Activated CD8-positive, alpha-beta T cell treated with anti-CD3 and anti-CD28 coated beads for 36 hours (primary cell): ENCODE measurements around the gene DNAH6. TPM values are rescaled to one million over a fixed set of nuclear protein-coding genes. Genes with fewer than 3 reads are reported as not detected.

Experiments used
- ATAC-seq: fragments of 200-7000 bp; cut with Tn5 transposase; one replicate; pipeline ENCODE4 v1.10.0; 2021; ENCODE audit warnings: mild to moderate bottlenecking, moderate library complexity
- CTCF ChIA-PET: fragments of 350-600 bp; sonication (Branson Sonifier 250); formaldehyde crosslinking; loops from one replicate; lab custom pipeline; 2021; ENCODE audit warnings: antibody characterized with exemption; lab: Charles Lee
- POLR2A ChIA-PET: fragments of 350-600 bp; sonication (Branson Sonifier 250); formaldehyde crosslinking; loops from one replicate; lab custom pipeline; 2021; ENCODE audit warnings: antibody characterized with exemption; lab: Charles Lee
- DNase-seq: peaks from one replicate; pipeline ENCODE4 v3.0.0-alpha.2; 2020
- H3K27ac Mint-ChIP-seq: one replicate; pipeline ENCODE4 v1.8.0; 2021; ENCODE audit warnings: mild to moderate bottlenecking, mixed read lengths
- H3K27me3 Mint-ChIP-seq: one replicate; pipeline ENCODE4 v1.8.0; 2021; ENCODE audit warnings: mixed read lengths
- H3K36me3 Mint-ChIP-seq: one replicate; pipeline ENCODE4 v1.8.0; 2021; ENCODE audit warnings: low read depth, mixed read lengths
- H3K4me1 Mint-ChIP-seq: one replicate; pipeline ENCODE4 v1.8.0; 2021; ENCODE audit warnings: low read depth, mixed read lengths
- H3K4me3 Mint-ChIP-seq: one replicate; pipeline ENCODE4 v1.8.0; 2021; ENCODE audit warnings: mild to moderate bottlenecking, moderate library complexity, mixed read lengths
- H3K9me3 Mint-ChIP-seq: one replicate; pipeline ENCODE4 v1.8.0; 2021; ENCODE audit warnings: mixed read lengths
- CTCF ChIP-seq: fragments of 200-600 bp; IDR thresholded peaks from one replicate; pipeline ENCODE4 v1.8.0; 2022; ENCODE audit warnings: antibody characterized with exemption, mild to moderate bottlenecking
- intact Hi-C: fragments of 100-400 bp; cut with micrococcal nuclease; formaldehyde crosslinking; loops from one replicate; pipeline ENCODE4 v1.10.0; 2022
- total RNA-seq, 2 experiments: library from RNA; stranded (reverse); gene quantifications; one replicate each; pipeline ENCODE4 v1.2.3, GENCODE V29; 2021

DNAH6 gene
- total RNA-seq, 2 experiments from 2014 or later, result 0.90 to 1.3 TPM

- CTCF ChIA-PET, result interaction anchor here (1.5 to 3.8 kb wide), 2 partner anchors 74 to 110 kb away, joined by 3 to 20 read pairs; no protein-coding TSS in a partner anchor
- H3K27ac Mint-ChIP-seq, result peak overlapping the region; percentile 70
Observed at GRCh38 chr2:84851876-84852275, 335.6 kb downstream of the DNAH6 start.

GRCh38 chr2:84854850-84855249 lies 338.6 kb downstream of the DNAH6 start:
- peak overlapping the region; percentile 93 for H3K27ac Mint-ChIP-seq
- H3K9me3 Mint-ChIP-seq, result peaks cover 20% of the 10 kb centered on the region
- no peak for TF ChIP-seq CTCF
- peaks cover 94% of the 10 kb centered on the region for H3K4me1 Mint-ChIP-seq
- intact Hi-C loops, result no loop called here
- ChIA-PET POLR2A (interaction anchor here (1.2 to 1.5 kb wide), 4 partner anchors 9 to 52 kb away, joined by 3 to 6 read pairs (median 4); no protein-coding TSS in a partner anchor), CTCF (interaction anchor here (1.5 kb wide), 1 partner anchor 8 kb away, joined by 4 read pairs; no protein-coding TSS in a partner anchor)
- no peak for ATAC-seq
- no peak overlapping the region for H3K4me3 Mint-ChIP-seq
- H3K27me3 Mint-ChIP-seq, result no peaks in the 10 kb centered on the region
- DNase-seq, result no peak
- H3K36me3 Mint-ChIP-seq, result peaks cover 78% of the 10 kb centered on the region

More at GRCh38 chr2:84851876-84852275, 335.6 kb downstream of the DNAH6 start:
- H3K27me3 Mint-ChIP-seq, result no peaks in the 10 kb centered on the region
- peaks cover 90% of the 10 kb centered on the region for H3K4me1 Mint-ChIP-seq
- peaks cover 74% of the 10 kb centered on the region for H3K36me3 Mint-ChIP-seq
- POLR2A ChIA-PET, result interaction anchor here (0.8 to 2.9 kb wide), 7 partner anchors 10 to 156 kb away, joined by 3 to 10 read pairs (median 3); no protein-coding TSS in a partner anchor
- no peak for TF ChIP-seq CTCF
- peaks cover 20% of the 10 kb centered on the region for H3K9me3 Mint-ChIP-seq
- DNase-seq, result no peak
- no peak overlapping the region for H3K4me3 Mint-ChIP-seq
- intact Hi-C loops, result no loop called here
- no peak for ATAC-seq

- peaks cover 20% of the 10 kb centered on the region for H3K9me3 Mint-ChIP-seq
- peak; percentile 49 for DNase-seq
- H3K4me1 Mint-ChIP-seq, result peaks cover 94% of the 10 kb centered on the region
- TF ChIP-seq CTCF, result no peak
- peak overlapping the region; percentile 49 for H3K4me3 Mint-ChIP-seq
- intact Hi-C loops, result no loop called here
- no peak for ATAC-seq
- CTCF ChIA-PET, result interaction anchor here (1.5 kb wide), 1 partner anchor 9 kb away, joined by 4 read pairs; no protein-coding TSS in a partner anchor
- H3K36me3 Mint-ChIP-seq, result peaks cover 83% of the 10 kb centered on the region
- POLR2A ChIA-PET, result interaction anchor here (1.2 to 2.7 kb wide), 5 partner anchors 10 to 51 kb away, joined by 3 to 18 read pairs (median 4); no protein-coding TSS in a partner anchor
- peak overlapping the region; percentile 93 for H3K27ac Mint-ChIP-seq
- no peaks in the 10 kb centered on the region for H3K27me3 Mint-ChIP-seq
Observed at GRCh38 chr2:84855731-84856130, 339.4 kb downstream of the DNAH6 start.

GRCh38 chr2:84856787-84857186 lies 340.5 kb downstream of the DNAH6 start:
- Mint-ChIP-seq H3K4me3 (peak overlapping the region; percentile 49), H3K27ac (peak overlapping the region; percentile 93), H3K36me3 (peaks cover 85% of the 10 kb centered on the region), H3K4me1 (peaks cover 93% of the 10 kb centered on the region), H3K9me3 (peaks cover 20% of the 10 kb centered on the region), H3K27me3 (no peaks in the 10 kb centered on the region)
- intact Hi-C loops, result no loop called here
- ChIA-PET CTCF (interaction anchor here (1.2 to 3.0 kb wide), 7 partner anchors 9 to 444 kb away, joined by 3 to 19 read pairs (median 3); no protein-coding TSS in a partner anchor), POLR2A (interaction anchor here (0.7 to 2.7 kb wide), 5 partner anchors 11 to 82 kb away, joined by 3 to 18 read pairs (median 5); partner anchors contain the start of gene TRABD2A)
- no peak for TF ChIP-seq CTCF
- ATAC-seq (peak; percentile 82), DNase-seq (peak; percentile 76)

DNA sequence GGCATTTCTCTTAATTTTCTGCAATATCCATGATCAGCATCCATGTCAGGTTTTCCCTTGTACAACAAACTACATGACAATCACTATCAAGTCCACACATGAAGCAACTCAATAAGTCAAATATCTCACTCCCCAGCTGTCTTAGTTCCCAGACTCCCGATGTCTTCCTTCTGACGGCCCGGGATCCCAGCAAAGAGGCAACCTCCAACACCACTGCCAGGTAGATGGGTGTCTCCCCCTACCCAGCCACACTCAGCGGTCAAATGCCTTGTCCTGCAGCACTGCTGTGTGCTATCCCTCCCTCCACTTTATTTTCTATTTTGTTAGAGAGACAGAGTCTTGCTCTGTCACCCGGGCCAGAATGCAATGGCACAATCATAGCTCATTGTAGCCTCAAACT lies 341.3 kb downstream of the DNAH6 start:
- H3K9me3 Mint-ChIP-seq, result peaks cover 16% of the 10 kb centered on the region
- peaks cover 78% of the 10 kb centered on the region for H3K36me3 Mint-ChIP-seq
- peaks cover 93% of the 10 kb centered on the region for H3K4me1 Mint-ChIP-seq
- intact Hi-C loops, result no loop called here
- ChIA-PET CTCF (interaction anchor here (0.7 to 3.0 kb wide), 16 partner anchors 7 to 443 kb away, joined by 3 to 19 read pairs (median 4); no protein-coding TSS in a partner anchor), POLR2A (interaction anchor here (0.6 to 2.7 kb wide), 8 partner anchors 8 to 261 kb away, joined by 3 to 18 read pairs (median 6); no protein-coding TSS in a partner anchor)
- no peak for ATAC-seq
- no peak overlapping the region for H3K4me3 Mint-ChIP-seq
- no peak for DNase-seq
- H3K27ac Mint-ChIP-seq, result peak overlapping the region; percentile 93
- TF ChIP-seq CTCF, result no peak
- no peaks in the 10 kb centered on the region for H3K27me3 Mint-ChIP-seq
